ENCODE data around the gene DNAH6. TPM values are rescaled to one million over a fixed set of nuclear protein-coding genes. Genes with fewer than 3 reads are reported as not detected.

The DNAH6 gene
- total RNA-seq, 1 donor from 2014 or later = 5.5 TPM

DNA sequence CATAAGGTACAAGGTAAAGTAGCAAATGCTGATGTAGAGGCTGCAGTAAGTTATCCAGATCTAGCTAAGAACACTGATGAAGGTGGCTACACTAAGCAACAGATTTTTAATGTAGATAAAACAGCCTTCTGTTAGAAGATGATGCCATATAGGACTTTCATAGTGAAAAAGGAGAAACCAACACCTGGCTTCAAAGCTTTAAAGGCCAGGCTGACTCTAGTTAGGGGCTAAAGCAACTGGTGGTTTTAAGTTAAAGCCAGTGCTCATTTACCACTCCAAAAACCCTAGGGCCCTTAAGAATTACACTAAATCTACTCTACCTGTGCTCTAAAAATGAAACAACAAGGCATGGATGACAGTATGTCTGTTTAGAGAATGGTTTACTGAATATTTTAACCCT is 131.0 kb downstream of the DNAH6 start:
- TF ChIP-seq, protein P1, sequence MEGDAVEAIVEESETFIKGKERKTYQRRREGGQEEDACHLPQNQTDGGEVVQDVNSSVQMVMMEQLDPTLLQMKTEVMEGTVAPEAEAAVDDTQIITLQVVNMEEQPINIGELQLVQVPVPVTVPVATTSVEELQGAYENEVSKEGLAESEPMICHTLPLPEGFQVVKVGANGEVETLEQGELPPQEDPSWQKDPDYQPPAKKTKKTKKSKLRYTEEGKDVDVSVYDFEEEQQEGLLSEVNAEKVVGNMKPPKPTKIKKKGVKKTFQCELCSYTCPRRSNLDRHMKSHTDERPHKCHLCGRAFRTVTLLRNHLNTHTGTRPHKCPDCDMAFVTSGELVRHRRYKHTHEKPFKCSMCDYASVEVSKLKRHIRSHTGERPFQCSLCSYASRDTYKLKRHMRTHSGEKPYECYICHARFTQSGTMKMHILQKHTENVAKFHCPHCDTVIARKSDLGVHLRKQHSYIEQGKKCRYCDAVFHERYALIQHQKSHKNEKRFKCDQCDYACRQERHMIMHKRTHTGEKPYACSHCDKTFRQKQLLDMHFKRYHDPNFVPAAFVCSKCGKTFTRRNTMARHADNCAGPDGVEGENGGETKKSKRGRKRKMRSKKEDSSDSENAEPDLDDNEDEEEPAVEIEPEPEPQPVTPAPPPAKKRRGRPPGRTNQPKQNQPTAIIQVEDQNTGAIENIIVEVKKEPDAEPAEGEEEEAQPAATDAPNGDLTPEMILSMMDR (IDR thresholded peaks at IDR 0.05; ENCODE audit: unreplicated experiment) = no peak
- no peak for DNase-seq (ENCODE audit: low spot score, unreplicated experiment)
- peaks cover 4% of the 10 kb centered on the region for H3K36me3 Mint-ChIP-seq (ENCODE audit: insufficient read depth)
- no peak overlapping the region for H3K4me3 Mint-ChIP-seq (ENCODE audit: low read depth)
- H3K27me3 Mint-ChIP-seq = peaks cover 3% of the 10 kb centered on the region
- peaks cover 9% of the 10 kb centered on the region for H3K9me3 Mint-ChIP-seq (ENCODE audit: low read depth)
- H3K4me1 Mint-ChIP-seq (ENCODE audit: low read depth) = no peaks in the 10 kb centered on the region
- no peak overlapping the region for H3K27ac Mint-ChIP-seq

DNA sequence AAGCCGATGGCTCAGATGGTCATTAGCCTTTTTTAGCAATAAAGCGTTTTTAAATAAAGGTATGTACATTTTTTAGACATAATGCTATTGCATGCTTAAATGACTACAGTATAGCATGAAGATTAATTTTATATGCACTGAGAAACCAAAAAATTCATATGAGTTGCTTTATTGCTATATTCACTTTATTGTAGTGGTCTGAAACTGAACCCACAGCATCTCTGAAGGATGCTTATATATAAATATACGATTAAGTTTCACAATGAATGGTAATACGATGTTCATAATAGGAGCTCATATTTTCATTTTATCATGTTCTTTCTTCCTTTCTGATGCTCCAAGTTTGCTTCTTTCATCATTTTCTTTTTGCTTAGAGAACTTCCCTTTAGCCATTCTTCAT is 132.8 kb downstream of the DNAH6 start:
- Mint-ChIP-seq H3K36me3 (ENCODE audit: insufficient read depth) (peaks cover 2% of the 10 kb centered on the region), H3K27ac (no peak overlapping the region), H3K27me3 (peaks cover 3% of the 10 kb centered on the region), H3K4me1 (ENCODE audit: low read depth) (no peaks in the 10 kb centered on the region), H3K9me3 (ENCODE audit: low read depth) (peaks cover 3% of the 10 kb centered on the region), H3K4me3 (ENCODE audit: low read depth) (no peak overlapping the region)
- TF ChIP-seq, protein P1 (IDR thresholded peaks at IDR 0.05; ENCODE audit: unreplicated experiment) = no peak
- DNase-seq (ENCODE audit: low spot score, unreplicated experiment) = no peak

DNA sequence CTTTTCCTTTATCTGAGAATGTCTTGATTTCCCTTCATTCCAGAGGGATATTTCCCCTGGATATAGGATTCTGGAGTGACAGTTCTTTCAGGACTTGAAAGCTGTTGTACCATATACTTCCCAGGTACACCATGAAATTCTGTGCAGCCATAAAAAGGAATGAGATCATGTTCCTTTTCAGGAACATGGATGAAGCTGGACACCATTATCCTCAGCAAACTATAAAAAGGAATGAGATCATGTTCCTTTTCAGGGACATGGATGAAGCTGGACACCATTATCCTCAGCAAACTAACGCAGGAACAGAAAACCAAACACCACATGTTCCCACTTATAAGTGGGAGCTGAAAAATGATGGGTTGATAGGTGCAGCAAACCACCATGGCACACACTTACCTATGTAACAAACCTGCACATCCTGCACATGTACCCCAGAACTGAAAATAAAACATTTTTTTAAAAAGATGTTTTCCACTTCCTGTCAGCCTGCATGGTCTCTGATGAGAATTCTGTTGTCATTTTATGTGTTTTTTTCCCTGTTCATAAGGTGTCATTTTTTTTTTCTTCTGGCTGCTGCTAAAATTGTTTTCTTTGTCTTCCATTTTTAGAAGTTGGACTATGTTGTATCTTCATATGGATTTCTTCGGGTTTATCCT is 133.3 kb downstream of the DNAH6 start:
- Mint-ChIP-seq H3K4me1 (ENCODE audit: low read depth) (no peaks in the 10 kb centered on the region), H3K36me3 (ENCODE audit: insufficient read depth) (no peaks in the 10 kb centered on the region), H3K27ac (no peak overlapping the region), H3K9me3 (ENCODE audit: low read depth) (no peaks in the 10 kb centered on the region), H3K4me3 (ENCODE audit: low read depth) (no peak overlapping the region), H3K27me3 (peaks cover 3% of the 10 kb centered on the region)
- DNase-seq (ENCODE audit: low spot score, unreplicated experiment) = no peak
- TF ChIP-seq, protein P1 (IDR thresholded peaks at IDR 0.05; ENCODE audit: unreplicated experiment) = no peak

DNA sequence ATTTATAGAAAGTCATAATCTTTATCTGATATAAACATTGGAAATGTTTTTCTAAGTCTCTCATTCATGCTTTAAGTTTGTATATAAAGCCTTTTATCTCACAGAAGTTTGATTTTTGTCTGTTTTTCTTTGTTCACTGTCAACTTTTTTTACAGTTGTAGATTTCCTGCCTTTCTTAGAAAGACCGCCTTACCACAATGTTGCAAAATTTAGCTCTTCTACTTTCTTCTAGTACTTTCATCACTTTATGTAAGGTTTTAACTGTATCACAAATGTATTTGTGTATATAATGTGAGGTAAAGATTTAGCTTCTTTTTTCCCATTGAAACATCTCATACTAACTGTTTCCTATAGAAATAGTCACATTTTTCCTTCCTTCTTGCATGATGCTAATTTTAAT is 136.1 kb downstream of the DNAH6 start:
- Mint-ChIP-seq H3K4me1 (ENCODE audit: low read depth) (no peaks in the 10 kb centered on the region), H3K4me3 (ENCODE audit: low read depth) (no peak overlapping the region), H3K9me3 (ENCODE audit: low read depth) (no peaks in the 10 kb centered on the region), H3K27me3 (peaks cover 3% of the 10 kb centered on the region), H3K27ac (no peak overlapping the region), H3K36me3 (ENCODE audit: insufficient read depth) (no peaks in the 10 kb centered on the region)
- TF ChIP-seq, protein P1 (IDR thresholded peaks at IDR 0.05; ENCODE audit: unreplicated experiment) = no peak
- no peak for DNase-seq (ENCODE audit: low spot score, unreplicated experiment)

DNA sequence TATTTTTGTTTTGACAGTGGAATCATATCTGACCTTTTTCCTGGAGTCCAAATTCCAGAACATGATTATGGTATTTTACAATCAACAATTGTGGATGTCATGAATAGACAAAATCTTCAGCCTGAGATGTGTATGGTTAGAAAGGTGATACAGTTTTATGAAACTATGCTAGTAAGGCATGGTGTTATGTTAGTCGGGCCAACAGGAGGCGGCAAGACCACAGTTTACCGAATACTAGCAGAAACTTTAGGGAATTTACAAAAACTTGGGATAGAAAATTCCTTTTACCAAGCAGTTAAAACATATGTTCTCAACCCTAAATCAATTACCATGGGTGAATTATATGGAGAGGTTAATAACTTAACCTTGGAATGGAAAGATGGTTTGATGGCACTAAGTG is 137.0 kb downstream of the DNAH6 start:
- H3K9me3 Mint-ChIP-seq (ENCODE audit: low read depth) = no peaks in the 10 kb centered on the region
- no peak overlapping the region for H3K27ac Mint-ChIP-seq
- H3K4me3 Mint-ChIP-seq (ENCODE audit: low read depth) = no peak overlapping the region
- no peaks in the 10 kb centered on the region for H3K36me3 Mint-ChIP-seq (ENCODE audit: insufficient read depth)
- H3K4me1 Mint-ChIP-seq (ENCODE audit: low read depth) = no peaks in the 10 kb centered on the region
- DNase-seq (ENCODE audit: low spot score, unreplicated experiment) = no peak
- TF ChIP-seq, protein P1 (IDR thresholded peaks at IDR 0.05; ENCODE audit: unreplicated experiment) = no peak
- H3K27me3 Mint-ChIP-seq = peaks cover 3% of the 10 kb centered on the region
